Mucosa of descending colon (tissue), 3 donors: ENCODE measurements around the gene TSPEAR. TPM values are rescaled to one million over a fixed set of nuclear protein-coding genes. Genes with fewer than 3 reads are reported as not detected.
"Not testable (repeated sequence)": the region's sequence is repeated elsewhere in the genome, so short reads cannot be mapped to it uniquely, and the experiment has no call there.

Source experiments
- ATAC-seq: fragments of 200-7000 bp; cut with Tn5 transposase; one replicate; pipeline ENCODE4 v1.9.1; 2020; ENCODE audit warnings: mild to moderate bottlenecking, moderate library complexity
- DNase-seq, 3 donors: peaks; one replicate each; pipeline ENCODE4 v3.0.0-alpha.2; 2020
- H3K36me3 ChIP-seq: fragments of 200-600 bp; one replicate; pipeline ENCODE4 v1.8.0; 2021; ENCODE audit warnings: low read depth, mild to moderate bottlenecking
- H3K4me1 ChIP-seq: fragments of 200-600 bp; one replicate; pipeline ENCODE4 v1.8.0; 2021; ENCODE audit warnings: low read depth, mild to moderate bottlenecking
- H3K4me3 ChIP-seq: fragments of 200-600 bp; one replicate; pipeline ENCODE4 v1.8.0; 2021; ENCODE audit warnings: mild to moderate bottlenecking
- H3K9me3 ChIP-seq: fragments of 200-600 bp; one replicate; pipeline ENCODE4 v1.8.0; 2021; ENCODE audit warnings: mild to moderate bottlenecking
- intact Hi-C, 2 donors: fragments of 100-400 bp; cut with DNase I in 1 of 2; cut with micrococcal nuclease in 1 of 2; formaldehyde crosslinking; loops; one replicate each; pipeline versions ENCODE4 v1.11.0 to v1.11.1; 2022; cut with DNase I, micrococcal nuclease
- total RNA-seq, 3 donors: library from RNA; stranded (reverse); fragmentation: NEBNext Ultra II Directional in 2 of 3; extraction: Animal tissue kit (Norgen Biotek cat#: 25700) in 2 of 3; gene quantifications; one replicate each; pipeline versions ENCODE4 v1.2.1 to v1.2.4, GENCODE V29; 2021 to 2023
- TF ChIP-seq, protein P1 (sequence below): fragments of 200-600 bp; IDR thresholded peaks from one replicate; pipeline ENCODE4 v1.8.0; 2022; ENCODE audit warnings: antibody characterized with exemption, mild to moderate bottlenecking
- donor health status: DM: no; HTN: no; CAD: no; lungs with moderate emphysema.
- donor health status: DM: no; HTN: no; CAD: no.
- donor health status: DM: no; HTN: yes; CAD: no.

TSPEAR gene
- total RNA-seq, 3 donors from 2014 or later: 0.28 TPM; not detected in 2

DNA sequence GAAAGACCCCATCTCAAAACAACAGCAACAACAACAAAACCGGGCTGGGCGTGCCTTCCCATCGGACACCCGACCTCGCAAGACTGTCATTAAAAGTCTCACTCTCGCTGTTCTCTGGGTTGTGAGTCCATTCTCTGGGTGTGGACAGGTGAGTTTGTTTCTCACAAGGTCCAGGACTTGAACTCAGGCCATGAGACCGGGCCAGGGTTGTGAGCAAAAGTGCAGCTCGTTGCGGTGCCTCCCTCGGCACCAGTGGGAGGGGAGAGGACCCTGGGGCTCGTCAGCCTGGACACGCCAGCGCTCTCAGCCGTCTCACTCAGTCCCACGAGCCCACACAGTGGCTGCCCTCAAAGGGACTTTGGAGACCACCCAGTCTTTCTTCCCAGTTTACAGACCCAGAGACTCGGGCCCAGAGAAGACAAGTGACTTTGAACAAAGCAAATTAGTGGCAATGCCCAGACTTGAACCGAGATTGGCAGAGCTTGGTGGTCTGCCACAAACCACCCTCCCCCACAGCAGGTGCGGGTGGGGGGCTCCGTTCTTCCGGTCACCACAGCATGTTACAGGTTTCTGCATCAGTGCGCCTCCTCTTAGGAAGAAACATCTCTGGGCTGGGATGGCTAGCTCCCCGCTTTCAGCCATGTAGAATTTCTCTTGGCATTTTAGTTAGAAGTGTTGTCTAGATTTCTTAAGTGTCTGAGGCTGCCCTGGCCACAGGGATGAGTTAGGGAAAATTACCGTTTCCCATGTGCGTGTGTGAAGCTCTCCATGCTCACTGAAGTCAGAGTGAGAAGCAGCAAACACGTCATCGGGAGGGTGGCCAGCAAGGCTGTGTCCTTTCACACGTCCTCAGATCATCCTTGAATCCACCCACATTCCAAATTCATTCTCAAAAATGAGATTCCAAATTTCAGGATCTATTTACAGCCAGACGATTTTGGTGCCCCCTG lies 227.8 kb downstream of the TSPEAR start:
- no peaks in the 10 kb centered on the region for H3K36me3 ChIP-seq
- ATAC-seq (no peak), DNase-seq (no peak)
- H3K4me3 ChIP-seq: no peak overlapping the region
- H3K9me3 ChIP-seq: no peaks in the 10 kb centered on the region
- TF ChIP-seq, protein P1, sequence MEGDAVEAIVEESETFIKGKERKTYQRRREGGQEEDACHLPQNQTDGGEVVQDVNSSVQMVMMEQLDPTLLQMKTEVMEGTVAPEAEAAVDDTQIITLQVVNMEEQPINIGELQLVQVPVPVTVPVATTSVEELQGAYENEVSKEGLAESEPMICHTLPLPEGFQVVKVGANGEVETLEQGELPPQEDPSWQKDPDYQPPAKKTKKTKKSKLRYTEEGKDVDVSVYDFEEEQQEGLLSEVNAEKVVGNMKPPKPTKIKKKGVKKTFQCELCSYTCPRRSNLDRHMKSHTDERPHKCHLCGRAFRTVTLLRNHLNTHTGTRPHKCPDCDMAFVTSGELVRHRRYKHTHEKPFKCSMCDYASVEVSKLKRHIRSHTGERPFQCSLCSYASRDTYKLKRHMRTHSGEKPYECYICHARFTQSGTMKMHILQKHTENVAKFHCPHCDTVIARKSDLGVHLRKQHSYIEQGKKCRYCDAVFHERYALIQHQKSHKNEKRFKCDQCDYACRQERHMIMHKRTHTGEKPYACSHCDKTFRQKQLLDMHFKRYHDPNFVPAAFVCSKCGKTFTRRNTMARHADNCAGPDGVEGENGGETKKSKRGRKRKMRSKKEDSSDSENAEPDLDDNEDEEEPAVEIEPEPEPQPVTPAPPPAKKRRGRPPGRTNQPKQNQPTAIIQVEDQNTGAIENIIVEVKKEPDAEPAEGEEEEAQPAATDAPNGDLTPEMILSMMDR: no peak
- intact Hi-C loops: no loop called here
- H3K4me1 ChIP-seq: no peaks in the 10 kb centered on the region

DNA sequence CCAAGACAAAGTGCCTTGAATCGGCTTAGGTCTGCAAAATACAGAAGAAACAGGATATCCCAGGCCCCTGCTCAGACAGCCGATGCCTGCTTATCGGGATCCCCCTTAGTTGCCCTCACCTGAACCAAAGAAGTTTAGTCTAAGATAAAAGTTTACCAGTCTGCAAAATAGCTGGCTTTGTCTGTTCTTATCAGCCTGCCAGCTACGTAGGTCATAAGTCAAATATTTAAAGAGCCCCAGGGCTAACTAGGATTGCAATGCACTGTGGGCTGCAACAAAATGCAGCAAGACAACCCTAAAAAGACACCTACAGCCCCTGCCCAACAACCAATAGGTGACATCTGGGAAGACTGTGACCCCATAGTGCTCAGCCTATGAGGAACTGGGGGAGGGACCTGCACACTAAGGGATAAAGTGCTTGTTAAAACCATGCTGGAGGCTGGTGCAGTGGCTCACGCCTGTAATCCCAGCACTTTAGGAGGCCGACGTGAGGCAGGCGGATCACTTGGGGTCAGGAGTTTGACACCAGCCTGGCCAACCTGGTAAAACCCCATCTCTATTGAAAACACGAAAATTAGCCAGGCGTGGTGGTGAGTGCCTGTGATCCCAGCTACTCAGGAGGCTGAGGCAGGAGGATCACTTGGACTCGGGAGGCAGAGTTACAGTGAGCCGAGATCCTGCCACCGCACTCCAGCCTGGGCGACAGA lies 228.6 kb downstream of the TSPEAR start:
- Histone ChIP-seq H3K9me3 (no peaks in the 10 kb centered on the region), H3K4me3 (no peak overlapping the region), H3K4me1 (no peaks in the 10 kb centered on the region), H3K36me3 (no peaks in the 10 kb centered on the region)
- TF ChIP-seq, protein P1: no peak
- intact Hi-C loops: no loop called here
- ATAC-seq: no peak
- DNase-seq: no peak

DNA sequence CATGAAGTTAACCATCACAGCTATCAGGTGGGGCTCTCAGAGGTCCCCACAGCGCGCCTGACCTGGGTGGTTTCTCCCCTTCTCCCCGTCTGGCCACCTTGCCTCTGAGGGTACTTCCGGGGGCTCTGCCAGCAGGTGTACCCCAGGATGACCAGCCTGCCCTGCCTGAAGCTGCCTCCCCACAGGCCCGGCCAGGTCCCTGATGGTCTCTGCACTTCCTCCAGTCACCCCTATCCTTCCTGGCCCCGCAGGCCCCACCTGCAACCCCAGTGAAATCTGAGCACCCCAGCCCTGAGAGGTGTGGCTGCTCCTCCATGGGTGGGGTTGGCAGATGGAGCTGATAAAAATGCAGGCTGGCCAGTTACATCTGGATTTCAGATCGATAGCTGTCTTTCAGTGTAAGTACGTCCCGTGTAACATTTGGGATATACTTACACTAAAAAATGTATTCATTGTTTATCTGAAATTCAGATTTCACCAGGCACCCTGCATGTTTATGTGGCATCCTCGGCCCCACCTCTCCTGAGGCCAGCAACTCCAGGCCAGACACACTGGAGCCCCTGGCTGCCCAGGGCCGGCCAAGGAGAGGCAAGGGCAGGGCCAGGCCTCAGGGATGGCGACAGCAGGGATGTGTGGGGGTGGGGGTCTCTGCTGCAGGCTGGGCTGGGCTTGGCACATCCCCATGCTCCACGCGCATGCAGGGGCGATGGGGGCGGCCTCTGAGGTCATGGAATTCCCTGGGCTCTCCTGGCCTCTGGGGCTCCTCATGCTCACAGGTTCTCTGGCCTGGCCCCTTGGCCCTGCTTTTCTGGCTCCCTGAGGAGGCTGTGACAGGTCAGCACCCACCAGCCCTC lies 230.9 kb downstream of the TSPEAR start:
- DNase-seq (peak in 1 of 3 donors; percentile 21), ATAC-seq (peak; percentile 15)
- no peaks in the 10 kb centered on the region for H3K36me3 ChIP-seq
- intact Hi-C loops: no loop called here
- no peak overlapping the region for H3K4me3 ChIP-seq
- H3K4me1 ChIP-seq: no peaks in the 10 kb centered on the region
- TF ChIP-seq, protein P1: no peak
- H3K9me3 ChIP-seq: no peaks in the 10 kb centered on the region

DNA sequence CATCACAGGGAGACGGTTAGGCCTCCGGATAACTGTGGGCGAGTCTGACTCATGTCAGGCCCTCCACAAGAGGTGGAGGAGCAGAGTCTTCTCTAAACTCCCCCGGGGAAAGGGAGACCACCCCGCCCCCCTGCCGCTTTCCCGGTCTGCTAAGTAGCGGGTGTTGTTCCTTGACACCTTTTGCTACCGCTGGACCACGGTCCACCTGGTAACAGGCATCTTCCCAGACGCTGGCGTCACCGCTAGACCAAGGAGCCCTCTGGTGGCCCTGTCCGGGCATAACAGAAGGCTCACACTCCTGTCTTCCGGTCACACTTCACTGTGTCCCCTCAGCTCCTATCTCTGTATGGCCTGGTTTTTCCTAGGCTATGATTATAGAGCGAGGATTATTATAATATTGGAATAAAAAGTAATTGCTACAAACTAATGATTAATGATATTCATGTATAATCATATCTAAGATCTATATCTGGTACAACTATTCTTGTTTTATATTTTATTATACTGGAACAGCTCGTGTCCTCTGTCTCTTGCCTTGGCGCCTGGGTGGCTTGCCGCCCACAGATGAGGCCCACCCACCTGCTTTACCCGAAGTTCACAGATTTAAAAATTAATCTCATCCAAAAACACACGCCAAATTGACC lies 231.7 kb downstream of the TSPEAR start:
- H3K4me1 ChIP-seq, ATAC-seq, H3K9me3 ChIP-seq, H3K36me3 ChIP-seq, intact Hi-C loops, H3K4me3 ChIP-seq: not testable (repeated sequence)
- TF ChIP-seq, protein P1: peak; percentile 36
- DNase-seq: peak in 2 of 3 donors; percentile 59 to 63

DNA sequence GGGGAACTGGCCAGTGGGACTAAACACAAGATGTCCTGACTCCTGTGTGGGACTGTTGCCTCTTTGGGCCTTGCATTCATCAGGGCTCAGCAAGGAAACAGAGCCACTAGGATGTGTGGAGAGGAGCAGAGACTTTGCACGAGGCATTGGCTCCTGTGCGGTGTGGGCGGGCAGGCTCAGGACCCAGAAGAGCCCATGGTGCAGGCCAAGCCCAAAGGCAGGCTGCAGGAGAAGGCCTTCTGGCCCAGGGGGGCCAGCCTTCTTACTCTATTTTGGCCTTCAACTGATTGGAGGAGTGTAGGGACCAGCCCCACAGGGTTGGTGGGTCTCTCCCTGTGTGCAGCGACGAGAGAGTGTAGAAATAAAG lies 232.6 kb downstream of the TSPEAR start:
- ATAC-seq (no peak), DNase-seq (no peak)
- H3K4me3 ChIP-seq: no peak overlapping the region
- no peaks in the 10 kb centered on the region for H3K9me3 ChIP-seq
- TF ChIP-seq, protein P1: no peak
- intact Hi-C loops: no loop called here
- no peaks in the 10 kb centered on the region for H3K4me1 ChIP-seq
- no peaks in the 10 kb centered on the region for H3K36me3 ChIP-seq
